Activated CD8-positive, alpha-beta T cell treated with anti-CD3 and anti-CD28 coated beads for 36 hours (primary cell): Measurements from ENCODE around the gene OCEL1. TPM values are rescaled to one million over a fixed set of nuclear protein-coding genes. Genes with fewer than 3 reads are reported as not detected.

Experiments
- ATAC-seq: fragments of 200-7000 bp; cut with Tn5 transposase; one replicate; pipeline ENCODE4 v1.10.0; 2021; ENCODE audit warnings: mild to moderate bottlenecking, moderate library complexity
- CTCF ChIA-PET: fragments of 350-600 bp; sonication (Branson Sonifier 250); formaldehyde crosslinking; loops from one replicate; lab custom pipeline; 2021; ENCODE audit warnings: antibody characterized with exemption; lab: Charles Lee
- POLR2A ChIA-PET: fragments of 350-600 bp; sonication (Branson Sonifier 250); formaldehyde crosslinking; loops from one replicate; lab custom pipeline; 2021; ENCODE audit warnings: antibody characterized with exemption; lab: Charles Lee
- DNase-seq: peaks from one replicate; pipeline ENCODE4 v3.0.0-alpha.2; 2020
- H3K27ac Mint-ChIP-seq: one replicate; pipeline ENCODE4 v1.8.0; 2021; ENCODE audit warnings: mild to moderate bottlenecking, mixed read lengths
- H3K27me3 Mint-ChIP-seq: one replicate; pipeline ENCODE4 v1.8.0; 2021; ENCODE audit warnings: mixed read lengths
- H3K36me3 Mint-ChIP-seq: one replicate; pipeline ENCODE4 v1.8.0; 2021; ENCODE audit warnings: low read depth, mixed read lengths
- H3K4me1 Mint-ChIP-seq: one replicate; pipeline ENCODE4 v1.8.0; 2021; ENCODE audit warnings: low read depth, mixed read lengths
- H3K4me3 Mint-ChIP-seq: one replicate; pipeline ENCODE4 v1.8.0; 2021; ENCODE audit warnings: mild to moderate bottlenecking, moderate library complexity, mixed read lengths
- H3K9me3 Mint-ChIP-seq: one replicate; pipeline ENCODE4 v1.8.0; 2021; ENCODE audit warnings: mixed read lengths
- CTCF ChIP-seq: fragments of 200-600 bp; IDR thresholded peaks from one replicate; pipeline ENCODE4 v1.8.0; 2022; ENCODE audit warnings: antibody characterized with exemption, mild to moderate bottlenecking
- intact Hi-C: fragments of 100-400 bp; cut with micrococcal nuclease; formaldehyde crosslinking; loops from one replicate; pipeline ENCODE4 v1.10.0; 2022
- total RNA-seq, 2 experiments: library from RNA; stranded (reverse); gene quantifications; one replicate each; pipeline ENCODE4 v1.2.3, GENCODE V29; 2021

The OCEL1 gene
- total RNA-seq = 10 to 100 TPM; 20.1 TPM

- POLR2A ChIA-PET = interaction anchor here (0.9 to 3.2 kb wide), 7 partner anchors 10 to 147 kb away, joined by 3 to 29 read pairs (median 5); partner anchors contain the start of gene USE1
- H3K4me1 Mint-ChIP-seq = peaks cover 4% of the 10 kb centered on the region
- H3K27me3 Mint-ChIP-seq = no peaks in the 10 kb centered on the region
- intact Hi-C loops = loop anchor here (1.0 to 10.0 kb wide), 2 partner anchors 11 to 151 kb away; partner anchors contain the start of genes HAUS8, MYO9B and USE1
- peak within 1 kb of the TSS; percentile 95 for H3K27ac Mint-ChIP-seq
- DNase-seq (peak; percentile 99), ATAC-seq (peak; percentile 92)
- peaks cover 3% of the 10 kb centered on the region for H3K36me3 Mint-ChIP-seq
- CTCF ChIA-PET = interaction anchor here (0.6 to 1.5 kb wide), 4 partner anchors 9 to 79 kb away, joined by 3 to 12 read pairs (median 3); partner anchors contain the start of genes MRPL34 and USE1
- H3K9me3 Mint-ChIP-seq = no peaks in the 10 kb centered on the region
- no peak for TF ChIP-seq CTCF
- H3K4me3 Mint-ChIP-seq = peak within 1 kb of the TSS; percentile 80
These were observed at the start of gene OCEL1 for GRCh38 chr19:17226002-17226933. TSS of gene OCEL1 (plus strand) at chr19:17226226. CDS start at chr19:17226248, 22 bp downstream.

- POLR2A ChIA-PET = no interaction called here
- no peak overlapping the region for H3K4me3 Mint-ChIP-seq
- no peaks in the 10 kb centered on the region for H3K9me3 Mint-ChIP-seq
- H3K27me3 Mint-ChIP-seq = no peaks in the 10 kb centered on the region
- peaks cover 26% of the 10 kb centered on the region for H3K36me3 Mint-ChIP-seq
- CTCF ChIA-PET = no interaction called here
- H3K27ac Mint-ChIP-seq = no peak overlapping the region
- intact Hi-C loops = no loop called here
- ATAC-seq (no peak), DNase-seq (no peak)
- H3K4me1 Mint-ChIP-seq = peaks cover 8% of the 10 kb centered on the region
- no peak for TF ChIP-seq CTCF
These were observed 47.7 kb upstream of the OCEL1 start for GRCh38 chr19:17178291-17178690.

GRCh38 chr19:17180997-17181702 lies 44.9 kb upstream of the OCEL1 start:
- ChIA-PET CTCF (no interaction called here), POLR2A (no interaction called here)
- intact Hi-C loops = no loop called here
- Mint-ChIP-seq H3K4me3 (no peak overlapping the region), H3K36me3 (peaks cover 29% of the 10 kb centered on the region), H3K27ac (no peak overlapping the region), H3K27me3 (no peaks in the 10 kb centered on the region), H3K4me1 (peaks cover 20% of the 10 kb centered on the region), H3K9me3 (no peaks in the 10 kb centered on the region)
- ATAC-seq = no peak
- no peak for TF ChIP-seq CTCF
- DNase-seq = no peak

- Mint-ChIP-seq H3K9me3 (no peaks in the 10 kb centered on the region), H3K36me3 (peaks cover 29% of the 10 kb centered on the region), H3K4me3 (peak overlapping the region; percentile 72), H3K27me3 (no peaks in the 10 kb centered on the region), H3K27ac (peak overlapping the region; percentile 97), H3K4me1 (peaks cover 20% of the 10 kb centered on the region)
- peak; percentile 27 for TF ChIP-seq CTCF
- peak; percentile 65 for DNase-seq
- POLR2A ChIA-PET = interaction anchor here (0.7 to 3.3 kb wide), 11 partner anchors 9 to 109 kb away, joined by 3 to 13 read pairs (median 4); partner anchors contain the start of genes OCEL1 and USE1
- CTCF ChIA-PET = interaction anchor here (0.9 to 2.9 kb wide), 6 partner anchors 51 to 116 kb away, joined by 3 to 13 read pairs (median 3); partner anchors contain the start of genes HAUS8 and MYO9B
- intact Hi-C loops = no loop called here
- peak; percentile 45 for ATAC-seq
These were observed 42.7 kb upstream of the OCEL1 start for GRCh38 chr19:17183271-17183761.
